Stimulated activated CD8-positive, alpha-beta memory T cell treated with anti-CD3 and anti-CD28 coated beads, Interleukin-7, amount 100 ng/mL, for 1 hour (primary cell): ENCODE data around the gene LINGO3.
"Not testable (repeated sequence)": the region's sequence is repeated elsewhere in the genome, so short reads cannot be mapped to it uniquely, and the experiment has no call there.

ENCODE experiments used
- DNase-seq, 2 donors: peaks; one replicate each; pipeline ENCODE4 v3.0.0-alpha.2; 2020; ENCODE audit warnings: low read depth in 2 of 2

Gene LINGO3, protein sequence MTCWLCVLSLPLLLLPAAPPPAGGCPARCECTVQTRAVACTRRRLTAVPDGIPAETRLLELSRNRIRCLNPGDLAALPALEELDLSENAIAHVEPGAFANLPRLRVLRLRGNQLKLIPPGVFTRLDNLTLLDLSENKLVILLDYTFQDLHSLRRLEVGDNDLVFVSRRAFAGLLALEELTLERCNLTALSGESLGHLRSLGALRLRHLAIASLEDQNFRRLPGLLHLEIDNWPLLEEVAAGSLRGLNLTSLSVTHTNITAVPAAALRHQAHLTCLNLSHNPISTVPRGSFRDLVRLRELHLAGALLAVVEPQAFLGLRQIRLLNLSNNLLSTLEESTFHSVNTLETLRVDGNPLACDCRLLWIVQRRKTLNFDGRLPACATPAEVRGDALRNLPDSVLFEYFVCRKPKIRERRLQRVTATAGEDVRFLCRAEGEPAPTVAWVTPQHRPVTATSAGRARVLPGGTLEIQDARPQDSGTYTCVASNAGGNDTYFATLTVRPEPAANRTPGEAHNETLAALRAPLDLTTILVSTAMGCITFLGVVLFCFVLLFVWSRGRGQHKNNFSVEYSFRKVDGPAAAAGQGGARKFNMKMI

DNA sequence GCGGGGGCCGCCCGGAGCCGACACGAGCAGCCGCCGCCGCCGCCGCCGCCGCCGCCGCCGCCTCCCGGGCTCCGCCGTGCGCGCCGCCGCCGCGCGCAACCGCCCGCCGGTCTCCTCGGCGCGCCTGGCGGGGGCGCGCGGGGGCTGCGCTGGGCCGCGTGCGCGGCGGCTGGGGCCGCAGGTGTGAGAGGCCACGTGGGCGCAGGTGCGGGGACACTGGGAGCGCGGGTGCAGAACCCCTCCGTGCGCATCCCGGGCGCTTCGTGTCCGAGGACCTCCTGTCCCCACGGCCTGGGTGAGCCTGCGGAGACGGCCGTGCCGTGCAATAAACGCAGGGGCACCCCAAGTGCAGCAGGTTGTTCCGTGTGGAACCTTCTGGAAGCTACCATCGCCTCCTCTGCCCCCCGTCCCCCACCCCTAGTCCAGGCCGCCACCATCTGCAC is at the start of gene LINGO3:
LINGO3 (minus strand) TSS at position 41 of the 443 bp plus-strand sequence. CDS start 16,378 bp downstream, outside the sequence.
- DNase-seq = no peak

DNA sequence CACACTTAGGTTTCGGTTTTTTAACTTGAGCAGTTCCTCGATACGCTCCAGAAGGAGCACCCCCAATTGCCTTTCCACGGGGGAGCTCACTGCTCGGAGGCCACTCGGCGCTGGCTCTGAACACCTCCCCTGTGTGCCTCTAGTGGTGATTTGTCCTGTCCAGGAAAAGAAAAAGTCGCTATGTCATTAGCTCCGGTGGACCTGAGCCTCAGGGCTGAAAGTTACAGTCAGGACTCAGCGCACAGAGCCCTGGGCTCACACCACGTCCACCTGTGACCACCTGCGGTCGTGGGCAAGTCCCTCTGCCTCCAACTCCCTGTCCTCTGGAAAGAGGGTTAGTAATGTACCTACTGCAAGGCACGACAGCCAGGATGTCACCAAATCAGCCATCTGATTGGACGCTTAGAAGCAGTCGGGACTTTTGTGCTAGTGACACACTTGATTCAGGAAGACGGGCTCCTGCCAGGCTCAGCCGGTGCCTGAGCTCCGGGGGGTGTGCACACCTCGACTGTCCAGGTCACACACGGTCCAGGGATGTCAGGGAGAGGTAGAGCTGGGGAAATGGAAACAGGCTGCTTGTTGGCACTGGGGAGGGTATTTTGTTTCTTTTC is 48.2 kb upstream of the LINGO3 start:
- DNase-seq = no peak

DNA sequence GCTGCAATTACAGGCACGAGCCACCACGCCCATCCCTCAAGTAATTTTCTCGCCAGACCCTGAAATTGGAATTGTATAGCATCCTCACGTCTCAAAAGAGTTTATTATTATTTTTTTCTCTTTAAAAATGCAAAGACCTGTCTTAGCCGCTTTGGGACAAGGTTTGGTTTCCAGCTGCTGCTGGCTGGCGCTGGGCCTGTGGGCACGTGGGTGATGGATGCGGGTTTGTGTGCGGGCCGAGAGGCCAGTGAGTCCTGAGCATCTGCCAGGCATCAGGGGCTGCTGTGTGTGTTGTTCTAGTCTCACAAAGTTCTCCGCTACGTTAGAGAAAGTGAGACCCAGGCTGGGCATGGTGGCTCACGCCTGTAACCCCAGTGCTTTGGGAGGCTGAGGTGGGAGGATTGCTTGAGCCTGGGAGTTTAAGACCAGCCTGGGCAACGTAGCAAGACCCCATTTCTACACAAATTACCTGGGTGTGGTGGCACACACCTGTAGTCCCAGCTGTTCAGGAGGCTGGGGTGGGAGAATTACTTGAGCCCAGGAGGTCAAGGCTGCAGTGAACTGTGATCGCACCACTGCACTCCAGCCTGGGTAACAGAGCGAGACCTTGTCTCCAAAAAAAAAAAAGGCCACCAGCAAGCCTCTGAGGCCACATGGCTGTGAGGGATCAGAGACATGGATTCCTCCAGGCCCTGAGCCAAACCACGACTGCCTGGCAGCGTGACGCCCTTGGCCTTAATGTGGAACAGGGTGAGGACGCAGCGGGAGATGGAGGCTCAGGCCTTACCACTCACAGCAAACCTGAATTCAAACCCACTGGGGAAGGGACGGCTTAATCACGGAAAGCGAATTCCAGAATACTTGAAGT is 47.4 kb upstream of the LINGO3 start:
- DNase-seq = no peak

DNA sequence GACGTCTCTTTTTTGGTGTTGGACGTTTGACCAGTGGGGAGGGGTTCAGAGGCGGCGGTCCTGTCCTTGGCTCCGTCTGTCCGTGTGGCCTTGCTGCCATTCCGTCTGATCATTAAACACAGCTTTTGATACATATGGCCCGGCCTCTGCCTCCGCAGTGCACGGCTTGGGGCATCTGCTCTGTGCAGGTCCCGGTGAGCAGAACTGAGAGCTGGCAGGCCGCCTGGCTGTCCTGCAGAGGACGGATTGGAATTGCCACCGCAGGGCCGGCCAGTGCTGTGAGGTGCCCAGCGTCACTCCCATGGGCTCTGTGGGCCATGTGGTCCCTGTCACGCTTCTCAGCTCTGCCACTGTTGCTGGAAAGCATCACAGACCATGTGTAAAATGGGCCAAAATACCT is 46.7 kb upstream of the LINGO3 start:
- no peak for DNase-seq

DNA sequence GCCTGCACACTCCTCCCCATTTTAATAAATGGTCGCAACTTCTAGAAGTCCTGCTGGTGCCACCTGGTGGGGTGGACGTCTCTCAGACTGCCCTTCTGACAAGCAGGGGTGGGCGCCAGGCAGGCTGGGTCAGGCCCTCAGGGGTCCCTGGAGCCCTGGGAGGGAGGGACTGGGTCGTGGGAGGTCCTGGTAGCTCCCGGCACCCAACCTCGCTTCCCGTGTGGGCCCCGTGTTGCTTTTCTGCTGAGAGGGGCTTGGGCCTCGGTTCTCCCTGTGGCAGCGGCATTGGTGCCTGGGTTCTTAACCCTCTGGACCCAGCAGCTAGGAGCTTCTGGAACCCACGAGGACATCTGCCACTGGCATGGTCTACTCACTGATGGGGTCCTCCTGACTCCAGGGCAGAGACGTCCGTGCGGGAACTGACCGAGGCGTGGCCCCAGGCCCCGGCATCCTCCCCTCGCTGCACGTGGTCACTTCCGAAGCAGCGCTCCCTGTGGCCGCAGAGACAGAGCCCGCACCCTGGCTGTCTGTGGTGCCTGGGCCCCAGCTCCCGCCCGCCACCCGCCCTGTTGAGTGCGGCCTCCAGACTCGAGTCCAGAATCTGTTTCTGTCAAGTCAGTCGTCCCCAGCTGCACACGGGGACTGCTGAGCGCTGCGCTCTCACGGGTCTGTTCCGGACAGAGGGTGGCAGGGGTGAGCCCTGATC is 46.1 kb upstream of the LINGO3 start:
- DNase-seq = no peak

- no peak for DNase-seq
These were observed 45.4 kb upstream of the LINGO3 start for GRCh38 chr19:2353159-2353886.

DNA sequence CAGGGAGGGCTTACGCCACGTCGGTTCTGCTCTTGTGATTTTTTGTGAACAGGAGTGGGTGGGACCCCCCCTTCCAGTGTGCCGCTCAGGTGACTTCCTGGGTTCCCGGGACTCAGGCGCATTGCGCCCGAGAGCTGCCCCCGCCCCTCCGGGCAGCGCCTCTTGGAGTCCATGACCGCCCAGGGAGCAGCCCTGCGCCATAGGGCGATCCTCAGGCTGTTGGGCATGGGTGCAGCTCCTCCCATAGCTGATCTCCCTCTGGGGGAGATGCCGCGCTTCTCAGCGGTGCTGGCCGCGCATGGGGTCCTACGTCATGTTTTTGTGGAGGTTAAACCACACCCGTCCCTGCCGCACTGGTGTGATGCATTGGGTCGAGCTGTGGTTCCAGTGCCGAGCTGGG is 44.2 kb upstream of the LINGO3 start:
- DNase-seq = no peak

GRCh38 chr19:2351591-2351990 is 43.6 kb upstream of the LINGO3 start:
- DNase-seq = no peak

DNA sequence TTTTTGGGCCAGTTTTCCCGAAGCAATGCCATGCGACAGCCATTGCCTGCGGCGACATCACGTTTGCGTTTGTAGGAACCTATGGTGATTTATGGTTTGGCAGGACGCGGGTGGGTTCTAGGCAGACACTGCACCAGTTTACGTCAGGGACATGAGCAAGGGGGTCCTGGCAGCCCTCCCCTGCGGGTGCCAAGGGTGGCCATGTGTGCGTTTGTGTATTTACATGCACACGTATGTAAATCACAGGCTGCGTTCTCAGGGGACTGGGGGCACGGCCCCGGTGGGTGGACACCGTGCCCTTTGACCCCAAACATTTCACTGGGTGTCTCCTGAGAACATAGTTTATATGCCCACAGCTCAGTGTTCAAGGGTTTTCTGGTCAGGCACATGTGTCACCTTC is 42.7 kb upstream of the LINGO3 start:
- DNase-seq = no peak

GRCh38 chr19:2349818-2350217 is 41.9 kb upstream of the LINGO3 start:
- DNase-seq = not testable (repeated sequence)

GRCh38 chr19:2345794-2346663 is 38.1 kb upstream of the LINGO3 start:
- DNase-seq = no peak

DNA sequence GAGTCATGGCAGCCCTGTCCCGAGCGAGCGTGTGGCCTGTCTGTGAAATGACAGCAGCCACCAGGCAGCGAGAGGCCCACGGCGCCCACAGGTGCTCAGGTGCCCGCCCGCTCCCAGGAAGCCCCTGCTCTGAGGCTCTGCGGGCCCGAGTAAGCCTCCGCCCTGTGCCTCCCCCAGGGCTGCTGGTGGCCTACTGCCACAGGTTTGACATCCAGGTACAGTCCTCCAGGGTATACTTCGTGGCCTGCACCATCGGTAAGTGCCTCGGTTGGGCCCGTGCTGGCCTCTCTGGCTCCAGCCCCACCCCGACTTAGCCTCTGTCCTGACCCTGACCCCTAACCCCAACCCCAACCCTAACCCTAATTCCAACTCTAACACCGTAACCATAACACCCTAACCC is 37.1 kb upstream of the LINGO3 start:
- no peak for DNase-seq

GRCh38 chr19:2344381-2344870 is 36.5 kb upstream of the LINGO3 start:
- DNase-seq = no peak

GRCh38 chr19:2343289-2343982 is 35.5 kb upstream of the LINGO3 start:
- no peak for DNase-seq

DNA sequence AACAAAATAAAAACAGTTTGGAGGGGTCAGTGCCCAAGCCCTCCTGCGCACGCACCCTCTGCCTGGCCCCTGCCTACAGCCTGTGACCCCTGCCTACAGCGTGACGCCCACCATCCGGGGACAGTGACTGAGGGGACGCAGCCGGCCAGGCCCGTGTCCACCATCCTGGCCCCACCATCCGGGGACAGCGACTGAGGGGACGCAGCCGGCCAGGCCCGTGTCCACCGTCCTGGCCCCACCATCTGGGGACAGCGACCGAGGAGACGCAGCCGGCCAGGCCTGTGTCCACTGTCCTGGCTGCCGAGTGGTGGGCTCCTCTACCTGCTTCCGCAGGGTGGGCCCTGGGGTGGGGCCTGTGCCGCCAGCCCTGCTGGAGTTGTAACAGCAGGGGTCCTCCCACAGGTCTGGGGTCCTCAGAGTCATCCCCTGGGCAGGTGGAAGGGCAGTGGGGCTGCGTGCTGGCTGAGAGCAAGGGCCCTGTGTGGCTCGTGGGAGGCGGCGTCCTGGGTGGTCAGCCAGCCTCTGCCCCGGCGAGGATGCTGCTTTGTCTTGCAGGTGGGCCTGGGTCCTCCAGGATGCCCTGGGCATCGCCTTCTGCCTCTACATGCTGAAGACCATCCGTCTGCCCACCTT is 34.8 kb upstream of the LINGO3 start:
- DNase-seq = no peak

DNA sequence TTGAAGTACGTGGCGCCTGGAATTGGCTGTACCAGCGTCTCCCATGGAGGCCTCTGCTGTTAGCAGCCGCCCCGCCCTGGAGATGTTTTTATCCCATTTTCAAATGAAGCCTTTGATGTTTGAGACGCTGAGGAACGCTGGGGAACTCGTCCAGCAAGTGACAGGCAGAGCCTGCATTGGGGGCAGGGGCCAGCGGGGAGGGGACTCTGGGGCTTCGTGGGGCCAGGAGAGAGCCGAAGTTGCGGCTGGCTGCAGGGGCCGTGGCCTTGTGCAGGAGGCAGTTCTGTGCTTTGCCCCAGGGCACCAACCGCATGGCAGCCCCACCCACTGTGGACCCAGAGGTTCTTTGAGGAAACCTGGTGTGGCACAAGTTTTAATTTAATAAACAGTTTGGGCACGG is 34.0 kb upstream of the LINGO3 start:
- no peak for DNase-seq

DNA sequence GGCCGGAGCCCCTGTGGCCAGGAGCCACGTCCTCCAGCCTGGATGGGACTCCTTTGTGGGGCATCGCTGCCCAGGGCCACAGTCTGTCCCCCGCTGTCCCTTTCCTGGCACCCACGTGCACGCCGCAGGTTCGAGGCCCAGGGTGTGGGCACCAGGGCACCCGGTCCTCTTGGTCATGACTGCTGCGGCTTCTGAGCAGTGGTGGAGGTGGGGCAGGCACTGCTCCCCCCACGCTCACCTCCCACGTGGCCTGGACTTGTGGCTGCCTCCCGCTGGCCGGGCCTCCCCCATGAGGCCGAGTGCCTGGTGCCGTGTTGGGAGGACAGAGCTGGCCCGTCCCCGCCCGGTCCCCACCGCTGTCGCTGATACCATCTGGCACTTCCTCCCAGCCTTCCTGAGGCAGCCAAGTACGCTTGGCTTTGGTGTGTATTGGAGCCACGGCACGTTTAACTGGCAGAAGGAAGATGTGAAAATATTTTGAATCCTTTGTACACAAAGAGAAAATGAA is 33.3 kb upstream of the LINGO3 start:
- DNase-seq = no peak
